Measurements from ENCODE around the gene SIK2. TPM values are rescaled to one million over a fixed set of nuclear protein-coding genes. Genes with fewer than 3 reads are reported as not detected.

SIK2 gene
- total and polyA plus RNA-seq, 9 of the 15 experiments (the other 6 are each of a cell fraction or from before 2014, with no cell fraction given): 0.74 to 11.6 (median 3.8) TPM

DNA sequence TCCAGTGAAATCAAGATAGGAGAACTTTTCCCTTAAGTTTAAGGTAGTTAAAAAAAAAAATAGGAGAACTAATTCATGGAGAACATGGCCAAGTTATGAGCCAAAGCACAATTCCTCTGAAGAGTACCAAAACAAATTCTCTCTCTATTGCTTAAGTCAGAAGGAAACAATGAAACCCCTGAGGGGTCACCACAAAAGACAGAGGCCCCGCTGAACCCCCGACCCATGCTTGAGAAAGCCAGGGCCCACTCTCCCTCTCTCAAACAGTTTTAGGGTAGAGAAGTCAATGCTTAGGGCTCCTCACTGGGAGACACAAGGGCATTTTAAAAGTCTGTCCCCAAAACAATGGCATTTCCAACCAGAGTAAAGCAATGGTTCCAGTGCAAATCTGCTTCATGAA, 137.1 kb downstream of the SIK2 start (continued):
- TF ChIP-seq SMARCA4 (IDR thresholded peaks at IDR 0.05) (no peak), MAFK (IDR thresholded peaks at IDR 0.05; ENCODE audit: low read length) (no peak), MCM2 (IDR thresholded peaks at IDR 0.05; ENCODE audit: low read depth) (no peak), BMI1 (IDR thresholded peaks at IDR 0.05; ENCODE audit: low read length) (no peak), U2AF1 (optimal IDR thresholded peaks at IDR 0.05; ENCODE audit: low read depth, low read length) (no peak)

GRCh38 chr11:111741751-111742150, 139.5 kb downstream of the SIK2 start:
- DNase-seq (ENCODE audit: extremely low read depth in 1 of 4, low spot score in 3 of 4) (no peak), FAIRE-seq (no peak), ATAC-seq (no peak)
- CTCF ChIA-PET (ENCODE audit: low intra/inter-chr PET ratio): no interaction called here
- no peak overlapping the region for H3K9ac ChIP-seq (ENCODE audit: insufficient read depth in 1 of 2, low read depth in 2 of 2, low read length in 2 of 2)
- WGBS (ENCODE audit: insufficient coverage, low coverage, missing lambda C conversion rate): 67% methylated on average over 2 of the region's 2 CpGs
- H3K79me2 ChIP-seq (ENCODE audit: control insufficient read depth, insufficient read depth, low read length): no peaks in the 10 kb centered on the region
- intact Hi-C loops (cut with micrococcal nuclease): no loop called here
- H3K27me3 ChIP-seq (ENCODE audit: control insufficient read depth in 2 of 2, insufficient read depth in 2 of 2, low read length in 2 of 2): no peaks in the 10 kb centered on the region
- no peaks in the 10 kb centered on the region; a peak in 1 of 5 replicates for H3K4me1 ChIP-seq (replicated peaks in 1 of 2; ENCODE audit: control insufficient read depth in 2 of 2, insufficient read depth in 2 of 2, low read length in 2 of 2)
- H3K4me2 ChIP-seq (ENCODE audit: insufficient read depth, low read length): no peak overlapping the region
- POLR2A ChIA-PET: no interaction called here
- in situ Hi-C loops (cut with MboI): no loop called here
- no peaks in the 10 kb centered on the region for H3K9me1 ChIP-seq (ENCODE audit: control insufficient read depth, insufficient read depth, low read length)
- no peak overlapping the region for H2AFZ ChIP-seq (ENCODE audit: low read depth, low read length)
- H3K36me3 ChIP-seq (ENCODE audit: control insufficient read depth, insufficient read depth, low read length): peaks cover 77% of the 10 kb centered on the region
- H3K4me3 ChIP-seq: no peak overlapping the region
- no peaks in the 10 kb centered on the region for H3K9me3 ChIP-seq (replicated peaks; ENCODE audit: control insufficient read depth, insufficient read depth, low read depth, low read length)
- TF ChIP-seq SUPT5H (IDR thresholded peaks at IDR 0.05) (no peak), BRD9 (IDR thresholded peaks at IDR 0.05; ENCODE audit: low read depth, partially characterized antibody) (no peak)
- H3K27ac ChIP-seq (ENCODE audit: extremely low read depth, low read depth, low read length): no peak overlapping the region
- no TSS peak for BruUV-seq (replicated peaks)
- no peaks in the 10 kb centered on the region for H4K20me1 ChIP-seq (replicated peaks; ENCODE audit: control insufficient read depth, insufficient read depth, low read length)
